ENCODE results near the gene PACSIN2. TPM values are rescaled to one million over a fixed set of nuclear protein-coding genes. Genes with fewer than 3 reads are reported as not detected.

PACSIN2 gene, protein sequence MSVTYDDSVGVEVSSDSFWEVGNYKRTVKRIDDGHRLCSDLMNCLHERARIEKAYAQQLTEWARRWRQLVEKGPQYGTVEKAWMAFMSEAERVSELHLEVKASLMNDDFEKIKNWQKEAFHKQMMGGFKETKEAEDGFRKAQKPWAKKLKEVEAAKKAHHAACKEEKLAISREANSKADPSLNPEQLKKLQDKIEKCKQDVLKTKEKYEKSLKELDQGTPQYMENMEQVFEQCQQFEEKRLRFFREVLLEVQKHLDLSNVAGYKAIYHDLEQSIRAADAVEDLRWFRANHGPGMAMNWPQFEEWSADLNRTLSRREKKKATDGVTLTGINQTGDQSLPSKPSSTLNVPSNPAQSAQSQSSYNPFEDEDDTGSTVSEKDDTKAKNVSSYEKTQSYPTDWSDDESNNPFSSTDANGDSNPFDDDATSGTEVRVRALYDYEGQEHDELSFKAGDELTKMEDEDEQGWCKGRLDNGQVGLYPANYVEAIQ
- 95.5 TPM for total RNA-seq

DNA sequence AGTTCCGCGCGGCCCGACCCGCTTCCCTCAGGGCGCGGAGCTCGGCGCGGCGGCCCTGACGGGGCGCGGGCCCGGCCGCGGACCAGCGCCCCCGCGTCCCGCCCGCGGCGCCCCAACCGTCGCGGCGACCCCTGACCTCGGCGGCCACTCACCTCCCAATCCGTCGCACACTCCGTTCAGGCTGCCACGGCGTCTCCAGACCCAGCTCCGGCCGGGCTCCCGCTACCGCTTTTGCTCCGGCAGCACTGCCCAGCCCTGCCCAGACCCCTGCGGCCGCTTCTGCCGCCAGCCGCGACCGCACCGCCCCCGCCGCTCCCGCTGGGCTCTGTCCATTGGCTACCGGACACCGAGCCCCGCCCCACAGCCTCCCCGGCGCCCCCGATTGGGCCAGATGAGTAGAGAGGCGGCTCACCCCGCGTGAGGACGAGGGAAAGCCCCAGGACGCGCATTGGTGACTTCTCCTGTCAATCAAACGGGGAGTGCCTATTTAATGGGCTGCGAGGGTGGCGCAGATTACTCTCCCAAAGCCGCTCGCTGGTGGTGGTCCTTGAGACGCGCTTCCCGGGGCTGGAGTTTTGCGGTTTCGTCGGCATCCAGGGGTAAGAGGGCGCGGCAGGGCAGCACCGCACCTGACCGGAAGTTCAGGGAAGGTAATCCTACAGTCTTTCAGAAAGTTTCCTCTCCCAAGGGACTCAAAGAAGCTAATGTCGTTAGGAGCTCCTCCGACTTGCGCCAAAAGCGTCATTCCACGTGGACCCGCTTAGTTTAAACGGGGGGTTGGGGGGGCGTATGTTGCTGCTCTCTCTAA, at the start of gene PACSIN2:
PACSIN2 (minus strand) TSS at position 281 of the 808 bp plus-strand sequence. CDS start 103,069 bp downstream, outside the sequence.
- H3K36me3 ChIP-seq = no peaks in the 10 kb centered on the region
- H3K27me3 ChIP-seq = no peaks in the 10 kb centered on the region
- peaks cover 3 to 6% of the 10 kb centered on the region in 2 donors for H3K4me1 ChIP-seq
- H3K27ac ChIP-seq = peak within 1 kb of the TSS; percentile 41 to 75
- H3K4me3 ChIP-seq = peak within 1 kb of the TSS; percentile 91 to 99
- TF ChIP-seq, protein P1, sequence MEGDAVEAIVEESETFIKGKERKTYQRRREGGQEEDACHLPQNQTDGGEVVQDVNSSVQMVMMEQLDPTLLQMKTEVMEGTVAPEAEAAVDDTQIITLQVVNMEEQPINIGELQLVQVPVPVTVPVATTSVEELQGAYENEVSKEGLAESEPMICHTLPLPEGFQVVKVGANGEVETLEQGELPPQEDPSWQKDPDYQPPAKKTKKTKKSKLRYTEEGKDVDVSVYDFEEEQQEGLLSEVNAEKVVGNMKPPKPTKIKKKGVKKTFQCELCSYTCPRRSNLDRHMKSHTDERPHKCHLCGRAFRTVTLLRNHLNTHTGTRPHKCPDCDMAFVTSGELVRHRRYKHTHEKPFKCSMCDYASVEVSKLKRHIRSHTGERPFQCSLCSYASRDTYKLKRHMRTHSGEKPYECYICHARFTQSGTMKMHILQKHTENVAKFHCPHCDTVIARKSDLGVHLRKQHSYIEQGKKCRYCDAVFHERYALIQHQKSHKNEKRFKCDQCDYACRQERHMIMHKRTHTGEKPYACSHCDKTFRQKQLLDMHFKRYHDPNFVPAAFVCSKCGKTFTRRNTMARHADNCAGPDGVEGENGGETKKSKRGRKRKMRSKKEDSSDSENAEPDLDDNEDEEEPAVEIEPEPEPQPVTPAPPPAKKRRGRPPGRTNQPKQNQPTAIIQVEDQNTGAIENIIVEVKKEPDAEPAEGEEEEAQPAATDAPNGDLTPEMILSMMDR (IDR thresholded peaks at IDR 0.05) = no peak
- H3K9me3 ChIP-seq = no peaks in the 10 kb centered on the region
- DNase-seq (ENCODE audit: low spot score in 2 of 2) = peak; percentile 99 to 100
- intact Hi-C loops (cut with DNase I) = loop anchor here (1.0 to 2.0 kb wide), 4 partner anchors 20 to 146 kb away; no protein-coding TSS in a partner anchor

DNA sequence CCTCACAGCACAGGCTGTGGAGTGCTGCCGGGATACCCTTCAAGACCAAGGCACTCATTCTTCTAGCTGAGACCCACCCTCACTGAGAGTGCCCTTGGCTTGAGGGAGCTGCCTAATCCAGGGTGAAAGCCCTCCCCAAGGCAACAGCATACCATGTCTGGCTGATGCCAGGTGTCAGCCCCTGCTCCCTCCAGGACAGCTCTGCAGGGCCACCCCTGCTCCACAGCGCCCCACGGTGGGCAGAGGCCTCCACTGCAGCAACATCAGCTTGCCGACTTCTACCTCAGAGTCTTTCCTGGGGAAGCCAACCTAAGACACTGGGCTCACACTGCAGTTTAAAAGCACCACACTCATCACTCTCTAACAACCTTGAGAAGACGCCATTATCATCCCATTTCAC, 45.2 kb upstream of the PACSIN2 start:
- TF ChIP-seq, protein P1 (IDR thresholded peaks at IDR 0.05) = peak; percentile 39 to 45 (median 40)
- Histone ChIP-seq H3K27me3 (no peaks in the 10 kb centered on the region), H3K4me3 (no peak overlapping the region), H3K36me3 (peaks cover 7 to 54% of the 10 kb centered on the region in 2 donors), H3K4me1 (no peaks in the 10 kb centered on the region), H3K27ac (no peak overlapping the region), H3K9me3 (no peaks in the 10 kb centered on the region)
- no peak for DNase-seq (ENCODE audit: low spot score in 2 of 2)
- intact Hi-C loops (cut with DNase I) = no loop called here

DNA sequence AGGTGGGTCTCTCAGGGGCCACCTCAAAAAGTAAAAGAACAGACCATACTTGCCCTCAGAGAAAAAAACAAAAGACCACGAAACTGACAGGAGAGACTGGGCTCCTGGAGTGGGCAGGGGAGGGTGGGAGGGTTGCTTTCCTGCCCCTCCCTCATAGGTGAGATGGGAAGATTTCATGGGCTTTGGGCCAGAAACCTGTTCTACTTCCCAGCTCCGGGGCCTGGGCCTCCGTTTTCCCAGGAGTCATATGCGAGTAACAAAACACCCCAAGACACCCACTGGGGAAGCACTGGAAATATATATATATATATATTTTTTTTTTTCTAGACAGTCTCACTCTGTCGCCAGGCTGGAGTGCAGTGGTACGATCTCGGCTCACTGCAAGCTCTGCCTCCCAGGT, 42.7 kb upstream of the PACSIN2 start:
- TF ChIP-seq, protein P1 (IDR thresholded peaks at IDR 0.05) = no peak
- peaks cover 0 to 38% of the 10 kb centered on the region in 2 donors for H3K36me3 ChIP-seq

DNA sequence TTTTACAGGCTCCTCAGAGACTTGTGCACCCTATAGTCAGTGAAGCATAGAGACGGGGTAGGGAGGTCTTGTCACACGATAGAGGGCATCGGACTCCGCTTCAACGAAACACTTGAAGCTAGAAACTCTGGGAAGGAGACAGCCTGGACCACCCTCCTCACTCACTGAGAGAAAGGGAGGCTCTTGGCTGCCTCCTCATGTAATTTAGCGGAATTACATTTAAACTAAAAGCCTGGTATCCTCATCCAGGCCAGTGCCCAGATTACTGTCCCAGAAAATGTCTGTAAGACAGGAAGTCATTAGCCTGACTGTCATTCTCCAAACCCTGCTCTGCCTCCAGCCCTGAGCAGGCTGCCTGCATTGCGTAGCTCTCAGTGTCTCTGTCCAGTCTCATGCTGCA, 38.2 kb upstream of the PACSIN2 start:
- Histone ChIP-seq H3K9me3 (no peaks in the 10 kb centered on the region), H3K27me3 (no peaks in the 10 kb centered on the region), H3K4me3 (no peak overlapping the region), H3K36me3 (peaks cover 7 to 10% of the 10 kb centered on the region in 2 donors), H3K4me1 (no peaks in the 10 kb centered on the region), H3K27ac (no peak overlapping the region)
- no peak for DNase-seq (ENCODE audit: low spot score in 2 of 2)
- TF ChIP-seq, protein P1 (IDR thresholded peaks at IDR 0.05) = no peak
- intact Hi-C loops (cut with DNase I) = no loop called here

More for the DNA sequence above, 42.7 kb upstream of the PACSIN2 start:
- Histone ChIP-seq H3K4me1 (no peaks in the 10 kb centered on the region), H3K4me3 (no peak overlapping the region), H3K27me3 (no peaks in the 10 kb centered on the region), H3K27ac (no peak overlapping the region), H3K9me3 (no peaks in the 10 kb centered on the region)
- DNase-seq (ENCODE audit: low spot score in 2 of 2) = no peak
- intact Hi-C loops (cut with DNase I) = no loop called here

DNA sequence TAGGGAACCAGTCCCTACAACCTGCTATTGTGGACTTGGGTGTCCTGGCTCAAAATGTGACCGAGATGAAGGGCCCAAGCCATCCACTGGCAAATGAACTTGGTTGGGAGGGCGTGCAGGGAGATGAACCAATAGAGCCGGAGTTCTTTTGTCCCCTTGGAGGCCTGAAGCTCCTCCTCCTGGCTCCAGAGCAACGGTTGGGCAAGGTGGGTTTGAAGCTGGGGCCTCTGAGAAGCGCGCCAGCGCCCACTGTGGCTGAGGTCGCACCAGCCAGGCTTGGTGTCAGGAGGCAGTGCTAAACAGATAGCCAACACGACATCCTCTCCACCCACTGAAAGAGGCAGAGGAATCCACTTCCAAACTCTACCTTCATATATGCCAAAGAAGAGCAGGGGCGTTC, 36.0 kb upstream of the PACSIN2 start:
- DNase-seq (ENCODE audit: low spot score in 2 of 2) = no peak
- Histone ChIP-seq H3K9me3 (no peaks in the 10 kb centered on the region), H3K36me3 (peaks cover 7 to 13% of the 10 kb centered on the region in 2 donors), H3K4me1 (no peaks in the 10 kb centered on the region), H3K27ac (no peak overlapping the region), H3K4me3 (no peak overlapping the region), H3K27me3 (no peaks in the 10 kb centered on the region)
- TF ChIP-seq, protein P1 (IDR thresholded peaks at IDR 0.05) = no peak
- intact Hi-C loops (cut with DNase I) = no loop called here

Data from ascending aorta (tissue), 2 donors.